Keratinocyte (primary cell): Measurements from ENCODE around the gene TLR9. TPM values are rescaled to one million over a fixed set of nuclear protein-coding genes. Genes with fewer than 3 reads are reported as not detected.

Experiments
- DNase-seq: peaks from one replicate; pipeline ENCODE4 v3.0.0-alpha.2; 2011; ENCODE audit warnings: low read depth, missing footprints, low spot score
- FAIRE-seq: peaks from 2 replicates; lab custom pipeline; 2011; peaks lifted over from hg19 to GRCh38; lab: Jason Lieb, UNC
- H2AFZ ChIP-seq: 2 replicates; pipeline ENCODE4 v1.6.0; 2012; ENCODE audit warnings: low read length, control low read depth, inconsistent platforms; ENCODE audit not compliant: control insufficient read depth
- H3K27ac ChIP-seq: 2 replicates; pipeline ENCODE4 v1.5.1; 2011; ENCODE audit warnings: low read length; ENCODE audit not compliant: control insufficient read depth, insufficient read depth
- H3K27me3 ChIP-seq: 3 replicates; pipeline ENCODE4 v1.6.0; 2011; ENCODE audit warnings: low read length; ENCODE audit not compliant: control insufficient read depth, insufficient read depth; ENCODE audit errors: extremely low read depth
- H3K36me3 ChIP-seq, 2 experiments: 2 replicates in 1 of 2; 3 replicates in 1 of 2; pipeline ENCODE4 v1.5.1; 2011; ENCODE audit warnings: low read length in 2 of 2, mild to moderate bottlenecking in 1 of 2; ENCODE audit not compliant: control insufficient read depth in 2 of 2, insufficient read depth in 2 of 2; ENCODE audit errors: extremely low read depth in 1 of 2
- H3K4me1 ChIP-seq: 3 replicates; pipeline ENCODE4 v1.5.1; 2011; ENCODE audit warnings: low read length; ENCODE audit not compliant: control insufficient read depth, insufficient read depth; ENCODE audit errors: extremely low read depth
- H3K4me2 ChIP-seq: 3 replicates; pipeline ENCODE4 v1.6.0; 2011; ENCODE audit warnings: low read depth, low read length; ENCODE audit not compliant: control insufficient read depth, insufficient read depth; ENCODE audit errors: extremely low read depth
- H3K4me3 ChIP-seq, 3 experiments: fragments of 200-600 bp in 1 of 3; sonication (generic) in 1 of 3; 2 replicates in 2 of 3; 3 replicates in 1 of 3; pipeline ENCODE4 v1.5.1; 2011 to 2016; ENCODE audit warnings: low read length in 3 of 3, mild to moderate bottlenecking in 3 of 3, control low read depth in 2 of 3, inconsistent platforms in 1 of 3, low read depth in 1 of 3, mixed read lengths in 1 of 3, mixed run types in 1 of 3, moderate library complexity in 1 of 3; ENCODE audit not compliant: control insufficient read depth in 2 of 3, insufficient read depth in 2 of 3; ENCODE audit errors: extremely low read depth in 1 of 3
- H3K79me2 ChIP-seq: 2 replicates; pipeline ENCODE4 v1.6.0; 2012; ENCODE audit warnings: low read length; ENCODE audit not compliant: control insufficient read depth, insufficient read depth
- H3K9ac ChIP-seq: 3 replicates; pipeline ENCODE4 v1.6.0; 2011; ENCODE audit warnings: low read length; ENCODE audit not compliant: control insufficient read depth, insufficient read depth; ENCODE audit errors: extremely low read depth
- H3K9me1 ChIP-seq: 3 replicates; pipeline ENCODE4 v1.6.0; 2011; ENCODE audit warnings: low read length; ENCODE audit not compliant: control insufficient read depth, insufficient read depth; ENCODE audit errors: extremely low read depth
- H3K9me3 ChIP-seq: 2 replicates; pipeline ENCODE4 v1.5.1; 2012; ENCODE audit warnings: low read depth, low read length; ENCODE audit not compliant: control insufficient read depth
- H4K20me1 ChIP-seq: 3 replicates; pipeline ENCODE4 v1.6.0; 2011; ENCODE audit warnings: low read length; ENCODE audit not compliant: control insufficient read depth, insufficient read depth; ENCODE audit errors: extremely low read depth
- EZH2 ChIP-seq: IDR thresholded peaks from one replicate; pipeline ENCODE4 v1.6.1; 2012; ENCODE audit warnings: inconsistent platforms, mild to moderate bottlenecking, low read length, moderate library complexity
- dilution Hi-C: fragments of 300-500 bp; cut with MboI; formaldehyde crosslinking; loops from one replicate; pipeline ENCODE4 v1.7.0; 2020; ENCODE audit warnings: low sequenced_read_pairs; ENCODE audit not compliant: extremely low pct_ligation_motif_present
- polyA plus RNA-seq, 5 experiments: library from polyadenylated mRNA; depleted of rRNA in 3 of 5; stranded (reverse) in 3 of 5; stranded (forward) in 1 of 5; unstranded in 1 of 5; fragments of >200 nt; gene quantifications; 1 replicate in 1 of 5; 2 replicates in 3 of 5; 3 replicates in 1 of 5; pipeline versions ENCODE4 v1.2.1 to v1.2.3, GENCODE V29; 2011 to 2012; ENCODE audit warnings: missing spikeins in 2 of 5, low read depth in 1 of 5, low replicate concordance in 1 of 5
- TF ChIP-seq, protein P1 (sequence below), 3 experiments: IDR thresholded peaks in 1 of 3; conservative IDR thresholded peaks in 1 of 3; optimal IDR thresholded peaks in 1 of 3; 2 replicates in 2 of 3; 3 replicates in 1 of 3; pipeline versions ENCODE3 to v1.5.1; 2011; ENCODE audit warnings: low read length in 3 of 3, mild to moderate bottlenecking in 3 of 3, moderate library complexity in 2 of 3, control low read depth in 1 of 3, inconsistent platforms in 1 of 3; ENCODE audit not compliant: insufficient read depth in 2 of 3; ENCODE audit errors: extremely low read depth in 1 of 3

TLR9 gene
- polyA plus RNA-seq, 1 donor (not counting 4 experiments of a cell fraction or from before 2014, with no cell fraction given), result not detected

DNA sequence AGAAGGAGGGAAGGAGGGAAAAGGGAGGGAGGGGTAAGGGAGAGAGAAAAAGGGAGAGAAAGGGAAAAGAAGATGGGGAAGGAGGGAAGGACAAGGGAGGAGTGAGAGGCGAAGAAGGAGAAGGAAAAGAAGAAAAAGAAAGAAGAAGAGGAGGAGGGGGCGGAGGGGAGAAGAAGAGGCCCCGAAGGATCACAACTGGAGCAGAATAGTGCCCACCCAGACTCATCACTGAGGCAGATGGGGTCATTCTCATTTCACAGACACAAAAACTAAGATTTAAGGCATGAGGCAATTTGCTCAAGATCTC is 30.2 kb downstream of the TLR9 start:
- H3K36me3 ChIP-seq, result peaks cover 0 to 8% of the 10 kb centered on the region in 2 experiments
- H3K9me1 ChIP-seq, result no peaks in the 10 kb centered on the region
- H3K4me3 ChIP-seq, result no peak overlapping the region
- FAIRE-seq, result no peak
- no peak overlapping the region for H3K9ac ChIP-seq
- H2AFZ ChIP-seq, result no peak overlapping the region
- dilution Hi-C loops, result no loop called here
- no peak overlapping the region for H3K4me2 ChIP-seq
- H3K4me1 ChIP-seq, result peaks cover 21% of the 10 kb centered on the region
- H3K27me3 ChIP-seq, result no peaks in the 10 kb centered on the region
- TF ChIP-seq, protein P1, sequence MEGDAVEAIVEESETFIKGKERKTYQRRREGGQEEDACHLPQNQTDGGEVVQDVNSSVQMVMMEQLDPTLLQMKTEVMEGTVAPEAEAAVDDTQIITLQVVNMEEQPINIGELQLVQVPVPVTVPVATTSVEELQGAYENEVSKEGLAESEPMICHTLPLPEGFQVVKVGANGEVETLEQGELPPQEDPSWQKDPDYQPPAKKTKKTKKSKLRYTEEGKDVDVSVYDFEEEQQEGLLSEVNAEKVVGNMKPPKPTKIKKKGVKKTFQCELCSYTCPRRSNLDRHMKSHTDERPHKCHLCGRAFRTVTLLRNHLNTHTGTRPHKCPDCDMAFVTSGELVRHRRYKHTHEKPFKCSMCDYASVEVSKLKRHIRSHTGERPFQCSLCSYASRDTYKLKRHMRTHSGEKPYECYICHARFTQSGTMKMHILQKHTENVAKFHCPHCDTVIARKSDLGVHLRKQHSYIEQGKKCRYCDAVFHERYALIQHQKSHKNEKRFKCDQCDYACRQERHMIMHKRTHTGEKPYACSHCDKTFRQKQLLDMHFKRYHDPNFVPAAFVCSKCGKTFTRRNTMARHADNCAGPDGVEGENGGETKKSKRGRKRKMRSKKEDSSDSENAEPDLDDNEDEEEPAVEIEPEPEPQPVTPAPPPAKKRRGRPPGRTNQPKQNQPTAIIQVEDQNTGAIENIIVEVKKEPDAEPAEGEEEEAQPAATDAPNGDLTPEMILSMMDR (optimal IDR thresholded peaks at IDR 0.05 in 1 of 3, IDR thresholded peaks at IDR 0.05 in 1 of 3, conservative IDR thresholded peaks at IDR 0.05 in 1 of 3; ENCODE audit: extremely low read depth in 1 of 3, insufficient read depth in 2 of 3, low read length in 3 of 3), result no peak
- no peak for TF ChIP-seq EZH2
- H3K79me2 ChIP-seq, result peaks cover 15% of the 10 kb centered on the region
- H3K27ac ChIP-seq, result no peak overlapping the region
- no peak for DNase-seq
- H4K20me1 ChIP-seq, result no peaks in the 10 kb centered on the region
- H3K9me3 ChIP-seq, result no peaks in the 10 kb centered on the region

- no peaks in the 10 kb centered on the region for H3K9me1 ChIP-seq
- no peak overlapping the region for H3K4me2 ChIP-seq
- FAIRE-seq (no peak), DNase-seq (no peak)
- H3K9ac ChIP-seq, result no peak overlapping the region
- no peaks in the 10 kb centered on the region for H3K27me3 ChIP-seq
- peaks cover 15% of the 10 kb centered on the region for H3K79me2 ChIP-seq
- dilution Hi-C loops, result no loop called here
- H3K4me1 ChIP-seq, result peaks cover 21% of the 10 kb centered on the region
- no peak overlapping the region for H2AFZ ChIP-seq
- no peak for TF ChIP-seq EZH2
- TF ChIP-seq, protein P1 (optimal IDR thresholded peaks at IDR 0.05 in 1 of 3, IDR thresholded peaks at IDR 0.05 in 1 of 3, conservative IDR thresholded peaks at IDR 0.05 in 1 of 3; ENCODE audit: extremely low read depth in 1 of 3, insufficient read depth in 2 of 3, low read length in 3 of 3), result no peak
- H3K27ac ChIP-seq, result no peak overlapping the region
- H4K20me1 ChIP-seq, result no peaks in the 10 kb centered on the region
- no peaks in the 10 kb centered on the region for H3K9me3 ChIP-seq
- peaks cover 0 to 5% of the 10 kb centered on the region in 2 experiments for H3K36me3 ChIP-seq
- H3K4me3 ChIP-seq, result no peak overlapping the region
These were observed 30.8 kb downstream of the TLR9 start for GRCh38 chr3:52194485-52195290.
